Vagina (tissue), 2 donors: Measurements from ENCODE around the gene DFFB. TPM values are rescaled to one million over a fixed set of nuclear protein-coding genes. Genes with fewer than 3 reads are reported as not detected.
A peak's percentile ranks its signal among the peaks of the same experiment; 100 is the strongest.

Source experiments
- DNase-seq, 2 donors: peaks; one replicate each; pipeline ENCODE4 v3.0.0-alpha.2; 2017; ENCODE audit errors: extremely low spot score in 2 of 2
- H3K27ac ChIP-seq: fragments of 200-600 bp; sonication (generic); one replicate; pipeline ENCODE4 v1.5.1; 2019
- H3K27me3 ChIP-seq: fragments of 200-600 bp; sonication (generic); one replicate; pipeline ENCODE4 v1.5.1; 2019
- H3K36me3 ChIP-seq, 2 donors: fragments of 200-600 bp; sonication (generic); one replicate each; pipeline ENCODE4 v1.5.1; 2017 to 2019
- H3K4me1 ChIP-seq: fragments of 200-600 bp; sonication (generic); one replicate; pipeline ENCODE4 v1.5.1; 2019
- H3K4me3 ChIP-seq, 2 donors: fragments of 200-600 bp; sonication (generic); 1 replicate in 1 of 2; 2 replicates in 1 of 2; pipeline ENCODE4 v1.5.1; 2016 to 2019
- H3K9me3 ChIP-seq: fragments of 200-600 bp; sonication (generic); one replicate; pipeline ENCODE4 v1.5.1; 2019
- CTCF ChIP-seq, 3 experiments: fragments of 450-650 bp in 2 of 3; fragments of 200-600 bp in 1 of 3; sonication (generic) in 1 of 3; IDR thresholded peaks; one replicate each; pipeline ENCODE4 v1.5.1; 2017 to 2019; ENCODE audit warnings: antibody characterized with exemption in 3 of 3, mild to moderate bottlenecking in 2 of 3, moderate library complexity in 2 of 3
- POLR2A ChIP-seq, 2 donors: fragments of 450-650 bp; IDR thresholded peaks; one replicate each; pipeline ENCODE4 v1.6.1; 2017; ENCODE audit warnings: antibody characterized with exemption in 2 of 2, mild to moderate bottlenecking in 2 of 2, moderate library complexity in 2 of 2
- POLR2AphosphoS5 ChIP-seq, 2 donors: sonication (generic); formaldehyde crosslinking; IDR thresholded peaks; one replicate each; pipeline ENCODE4 v1.9.0; 2017; ENCODE audit warnings: antibody characterized with exemption in 2 of 2, mild to moderate bottlenecking in 2 of 2, low read depth in 1 of 2; ENCODE audit not compliant: insufficient read depth in 1 of 2
- intact Hi-C: fragments of 100-400 bp; cut with DNase I; formaldehyde crosslinking; loops from one replicate; pipeline ENCODE4 v1.15.1; 2023
- total RNA-seq: library from RNA; depleted of rRNA; stranded (reverse); fragments of >200 nt; gene quantifications from one replicate; pipeline ENCODE4 v1.2.3, GENCODE V29; 2016

Gene DFFB
- total RNA-seq, 1 donor from 2014 or later: 8.8 TPM

DNA sequence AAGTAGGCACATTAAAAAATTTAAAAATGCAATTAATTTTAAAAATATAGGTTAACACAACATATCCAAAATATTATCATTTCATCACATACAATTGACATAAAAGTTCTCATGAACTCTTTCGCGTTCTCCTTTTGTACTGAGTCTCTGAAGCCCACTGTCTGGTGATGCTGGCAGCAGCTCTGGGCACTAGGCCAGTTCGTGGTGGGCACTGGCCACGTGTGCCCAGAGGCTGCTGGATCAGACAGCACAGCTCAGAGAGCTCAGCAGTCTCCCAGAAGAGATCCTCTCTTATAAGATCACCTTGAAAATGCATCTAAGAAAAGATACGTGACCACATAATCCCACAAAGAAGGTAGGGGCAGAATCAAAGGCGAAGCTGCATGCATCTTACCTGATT is 10.2 kb upstream of the DFFB start:
- TF ChIP-seq POLR2AphosphoS5 (IDR thresholded peaks at IDR 0.05; ENCODE audit: insufficient read depth in 1 of 2, low read depth in 1 of 2): no peak
- Histone ChIP-seq H3K27ac (no peak overlapping the region), H3K9me3 (no peaks in the 10 kb centered on the region), H3K4me1 (no peaks in the 10 kb centered on the region), H3K4me3 (no peak overlapping the region), H3K27me3 (no peaks in the 10 kb centered on the region), H3K36me3 (peaks cover 0 to 75% of the 10 kb centered on the region in 2 donors)
- intact Hi-C loops: no loop called here
- no peak for DNase-seq

DNA sequence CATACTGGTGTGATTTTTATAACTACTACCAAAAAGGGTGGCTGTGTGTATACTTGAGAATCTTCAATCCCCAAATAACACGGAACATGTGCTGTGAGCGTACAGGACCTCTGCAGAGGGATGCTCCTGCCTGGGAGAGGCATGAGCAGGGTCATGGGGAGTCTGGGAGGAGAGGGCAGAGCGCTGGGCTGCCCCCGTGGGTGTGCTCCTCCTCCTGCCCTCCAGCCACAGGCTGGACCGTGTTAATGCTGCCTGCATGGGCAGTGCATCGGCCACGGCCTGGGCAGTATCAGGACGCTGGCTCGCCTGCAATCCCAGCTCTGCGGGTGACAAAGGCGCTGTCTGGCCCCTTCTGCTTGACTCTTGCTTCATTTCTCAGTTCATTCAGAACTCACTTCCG is 6.4 kb upstream of the DFFB start:
- Histone ChIP-seq H3K36me3 (peaks cover 0 to 49% of the 10 kb centered on the region in 2 donors), H3K9me3 (no peaks in the 10 kb centered on the region)
- TF ChIP-seq POLR2A (IDR thresholded peaks at IDR 0.05) (no peak), POLR2AphosphoS5 (IDR thresholded peaks at IDR 0.05; ENCODE audit: insufficient read depth in 1 of 2, low read depth in 1 of 2) (no peak), CTCF (IDR thresholded peaks at IDR 0.05) (no peak)

GRCh38 chr1:3851292-3851691 is 6.0 kb upstream of the DFFB start:
- Histone ChIP-seq H3K27ac (no peak overlapping the region), H3K4me1 (peaks cover 20% of the 10 kb centered on the region), H3K36me3 (peaks cover 0 to 46% of the 10 kb centered on the region in 2 donors), H3K9me3 (no peaks in the 10 kb centered on the region), H3K27me3 (no peaks in the 10 kb centered on the region), H3K4me3 (no peak overlapping the region)
- DNase-seq: no peak
- intact Hi-C loops: no loop called here
- TF ChIP-seq POLR2AphosphoS5 (IDR thresholded peaks at IDR 0.05; ENCODE audit: insufficient read depth in 1 of 2, low read depth in 1 of 2): no peak

More for the DNA sequence above, 6.4 kb upstream of the DFFB start:
- Histone ChIP-seq H3K27me3 (no peaks in the 10 kb centered on the region), H3K4me3 (no peak overlapping the region), H3K4me1 (peaks cover 16% of the 10 kb centered on the region), H3K27ac (no peak overlapping the region)
- DNase-seq: no peak
- intact Hi-C loops: no loop called here

DNA sequence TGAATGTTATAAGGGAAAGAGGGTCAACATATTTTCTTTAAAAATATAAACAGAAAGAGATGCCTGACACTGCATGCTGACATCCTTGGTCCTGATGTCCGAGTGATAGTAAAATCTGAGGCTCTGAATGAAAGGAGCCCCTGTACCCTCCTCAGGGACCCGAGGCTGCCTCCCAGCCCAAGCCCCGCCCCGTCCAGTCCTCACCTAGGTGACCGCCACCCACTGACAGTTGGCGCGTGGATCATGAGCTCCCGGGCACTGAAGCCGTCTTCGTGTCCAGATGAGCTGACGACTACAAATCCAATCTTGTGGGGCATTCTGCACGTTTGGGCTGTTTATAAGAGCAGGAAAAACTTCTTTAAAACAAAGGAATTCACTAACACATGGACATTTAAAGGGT is 5.2 kb upstream of the DFFB start:
- no peaks in the 10 kb centered on the region for H3K27me3 ChIP-seq
- peaks cover 22% of the 10 kb centered on the region for H3K4me1 ChIP-seq
- H3K9me3 ChIP-seq: no peaks in the 10 kb centered on the region
- intact Hi-C loops: no loop called here
- H3K36me3 ChIP-seq: peaks cover 0 to 38% of the 10 kb centered on the region in 2 donors
- H3K4me3 ChIP-seq: no peak overlapping the region
- no peak overlapping the region for H3K27ac ChIP-seq
- no peak for DNase-seq
- TF ChIP-seq POLR2AphosphoS5 (IDR thresholded peaks at IDR 0.05; ENCODE audit: insufficient read depth in 1 of 2, low read depth in 1 of 2) (no peak), CTCF (IDR thresholded peaks at IDR 0.05) (no peak), POLR2A (IDR thresholded peaks at IDR 0.05) (no peak)

- Histone ChIP-seq H3K27me3 (no peaks in the 10 kb centered on the region), H3K36me3 (peaks cover 0 to 33% of the 10 kb centered on the region in 2 donors), H3K4me3 (no peak overlapping the region), H3K27ac (no peak overlapping the region), H3K9me3 (no peaks in the 10 kb centered on the region), H3K4me1 (peaks cover 26% of the 10 kb centered on the region)
- intact Hi-C loops: no loop called here
- TF ChIP-seq POLR2A (IDR thresholded peaks at IDR 0.05): no peak
- no peak for TF ChIP-seq CTCF (IDR thresholded peaks at IDR 0.05)
- no peak for TF ChIP-seq POLR2AphosphoS5 (IDR thresholded peaks at IDR 0.05; ENCODE audit: insufficient read depth in 1 of 2, low read depth in 1 of 2)
- no peak for DNase-seq
Measured at GRCh38 chr1:3852711-3853485, 4.4 kb upstream of the DFFB start.

DNA sequence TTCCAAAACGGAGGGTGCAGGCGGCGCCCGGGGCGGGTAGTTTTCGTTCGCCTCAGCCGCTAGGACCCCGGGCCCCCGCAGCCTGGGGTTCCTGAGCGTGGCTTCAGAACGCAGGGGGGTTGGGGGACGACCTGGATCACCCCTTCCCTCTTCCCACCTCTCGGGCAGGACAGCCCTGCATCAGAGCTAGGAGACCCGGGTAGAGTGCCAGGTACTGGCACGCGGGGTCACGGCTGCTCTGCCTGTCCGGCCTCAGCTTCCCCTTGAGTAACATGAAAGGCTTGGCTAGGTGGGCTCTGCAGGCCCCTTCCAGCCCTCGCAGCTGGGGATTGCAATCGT is 484 bp downstream of the DFFB start:
- intact Hi-C loops: no loop called here
- peak overlapping the region; percentile 65 for H3K27ac ChIP-seq

More for the DNA sequence above, 484 bp downstream of the DFFB start:
- no peak for DNase-seq
- TF ChIP-seq CTCF (IDR thresholded peaks at IDR 0.05) (no peak), POLR2AphosphoS5 (IDR thresholded peaks at IDR 0.05; ENCODE audit: insufficient read depth in 1 of 2, low read depth in 1 of 2) (no peak), POLR2A (IDR thresholded peaks at IDR 0.05) (no peak)
- Histone ChIP-seq H3K27me3 (no peaks in the 10 kb centered on the region), H3K4me1 (peaks cover 35% of the 10 kb centered on the region), H3K36me3 (no peaks in the 10 kb centered on the region), H3K4me3 (peak overlapping the region; percentile 61 to 96), H3K9me3 (no peaks in the 10 kb centered on the region)
